Kidney (tissue), 14 donors: ENCODE data around the gene SMOC1. TPM values are rescaled to one million over a fixed set of nuclear protein-coding genes. Genes with fewer than 3 reads are reported as not detected.

Experiments
- DNase-seq, 5 donors: peaks; one replicate each; pipeline ENCODE4 v3.0.0-alpha.2; 2013 to 2020
- FAIRE-seq: peaks from 2 replicates; lab custom pipeline; 2012; peaks lifted over from hg19 to GRCh38; lab: Jason Lieb, UNC
- H3K27ac ChIP-seq, 2 donors: one replicate each; pipeline ENCODE4 v1.7.0; 2013; ENCODE audit warnings: low read depth in 2 of 2, low read length in 2 of 2, inconsistent platforms in 1 of 2
- H3K27me3 ChIP-seq: one replicate; pipeline ENCODE4 v1.7.1; 2013; ENCODE audit warnings: low read length, inconsistent platforms; ENCODE audit not compliant: control insufficient read depth, insufficient read depth
- H3K36me3 ChIP-seq, 3 donors: one replicate each; pipeline versions ENCODE4 v1.7.0 to v1.7.1; 2013; ENCODE audit warnings: low read length in 3 of 3, control low read depth in 1 of 3, inconsistent platforms in 1 of 3; ENCODE audit not compliant: insufficient read depth in 3 of 3, control insufficient read depth in 2 of 3
- H3K4me1 ChIP-seq, 3 donors: one replicate each; pipeline versions ENCODE4 v1.7.0 to v1.7.1; 2013; ENCODE audit warnings: low read length in 3 of 3, inconsistent platforms in 1 of 3, low read depth in 1 of 3; ENCODE audit not compliant: control insufficient read depth in 2 of 3, insufficient read depth in 2 of 3
- H3K4me3 ChIP-seq, 3 donors: one replicate each; pipeline versions ENCODE4 v1.7.0 to v1.8.1; 2013; ENCODE audit warnings: low read length in 3 of 3, control low read depth in 1 of 3, inconsistent platforms in 1 of 3
- H3K9ac ChIP-seq, 3 donors: one replicate each; pipeline versions ENCODE4 v1.7.0 to v1.7.1; 2013; ENCODE audit warnings: low read length in 3 of 3, control low read depth in 1 of 3, inconsistent platforms in 1 of 3
- H3K9me3 ChIP-seq, 3 donors: one replicate each; pipeline versions ENCODE4 v1.7.0 to v1.7.1; 2013; ENCODE audit warnings: low read length in 3 of 3, control low read depth in 1 of 3, inconsistent platforms in 1 of 3; ENCODE audit not compliant: control insufficient read depth in 2 of 3, insufficient read depth in 1 of 3
- intact Hi-C: fragments of 100-400 bp; cut with DNase I; formaldehyde crosslinking; loops from one replicate; pipeline ENCODE4 v1.11.1; 2022
- polyA plus RNA-seq: library from polyadenylated mRNA; stranded (reverse); fragments of 350-450 nt; fragmentation: Illumina TruSeq; extraction: RNeasy Lipid Tissue Mini Kit (QIAGEN cat#74804); gene quantifications from one replicate; pipeline ENCODE4 v1.2.3, GENCODE V29; 2014; ENCODE audit warnings: low read depth, low replicate concordance; ENCODE audit not compliant: insufficient read depth
- total RNA-seq: library from RNA; stranded (reverse); fragmentation: NEBNext Ultra II Directional; extraction: Animal tissue kit (Norgen Biotek cat#: 25700); gene quantifications from one replicate; pipeline ENCODE4 v1.2.1, GENCODE V29; 2021
- TF ChIP-seq, protein P1 (sequence below): IDR thresholded peaks from 3 replicates; pipeline ENCODE4 v1.5.1; 2012; ENCODE audit warnings: mild to moderate bottlenecking, moderate library complexity, borderline replicate concordance; ENCODE audit not compliant: insufficient read depth; ENCODE audit errors: extremely low read depth
- donor health status: control.
- donor health status: control.
- donor health status: control.
- donor health status: control.
- donor health status: control.
- donor health status: DM: yes; HTN: yes; CAD: no.
- donor health status: Normal renal cell carcinoma (clear cell type).

SMOC1 gene
- total and polyA plus RNA-seq, 2 donors from 2014 or later = 1.2 to 2.8 TPM

GRCh38 chr14:69999261-69999674 lies 120.1 kb downstream of the SMOC1 start:
- no peaks in the 10 kb centered on the region for H3K9me3 ChIP-seq
- H3K4me3 ChIP-seq = no peak overlapping the region
- intact Hi-C loops = no loop called here
- FAIRE-seq (no peak), DNase-seq (peak in 1 of 5 donors; percentile 82)
- no peak overlapping the region for H3K27ac ChIP-seq
- TF ChIP-seq, protein P1, sequence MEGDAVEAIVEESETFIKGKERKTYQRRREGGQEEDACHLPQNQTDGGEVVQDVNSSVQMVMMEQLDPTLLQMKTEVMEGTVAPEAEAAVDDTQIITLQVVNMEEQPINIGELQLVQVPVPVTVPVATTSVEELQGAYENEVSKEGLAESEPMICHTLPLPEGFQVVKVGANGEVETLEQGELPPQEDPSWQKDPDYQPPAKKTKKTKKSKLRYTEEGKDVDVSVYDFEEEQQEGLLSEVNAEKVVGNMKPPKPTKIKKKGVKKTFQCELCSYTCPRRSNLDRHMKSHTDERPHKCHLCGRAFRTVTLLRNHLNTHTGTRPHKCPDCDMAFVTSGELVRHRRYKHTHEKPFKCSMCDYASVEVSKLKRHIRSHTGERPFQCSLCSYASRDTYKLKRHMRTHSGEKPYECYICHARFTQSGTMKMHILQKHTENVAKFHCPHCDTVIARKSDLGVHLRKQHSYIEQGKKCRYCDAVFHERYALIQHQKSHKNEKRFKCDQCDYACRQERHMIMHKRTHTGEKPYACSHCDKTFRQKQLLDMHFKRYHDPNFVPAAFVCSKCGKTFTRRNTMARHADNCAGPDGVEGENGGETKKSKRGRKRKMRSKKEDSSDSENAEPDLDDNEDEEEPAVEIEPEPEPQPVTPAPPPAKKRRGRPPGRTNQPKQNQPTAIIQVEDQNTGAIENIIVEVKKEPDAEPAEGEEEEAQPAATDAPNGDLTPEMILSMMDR = no peak
- no peak overlapping the region for H3K9ac ChIP-seq
- no peaks in the 10 kb centered on the region for H3K27me3 ChIP-seq
- H3K4me1 ChIP-seq = peaks cover 0 to 2% (median 0%) of the 10 kb centered on the region in 3 donors
- no peaks in the 10 kb centered on the region for H3K36me3 ChIP-seq

- TF ChIP-seq, protein P1 = no peak
- no peaks in the 10 kb centered on the region for H3K27me3 ChIP-seq
- no peak overlapping the region for H3K9ac ChIP-seq
- DNase-seq = no peak
- intact Hi-C loops = no loop called here
- H3K9me3 ChIP-seq = no peaks in the 10 kb centered on the region
- no peak overlapping the region for H3K27ac ChIP-seq
- no peak for FAIRE-seq
- H3K4me3 ChIP-seq = no peak overlapping the region
- peaks cover 0 to 2% (median 0%) of the 10 kb centered on the region in 3 donors for H3K4me1 ChIP-seq
- H3K36me3 ChIP-seq = no peaks in the 10 kb centered on the region
Observed at GRCh38 chr14:70000601-70001000, 121.4 kb downstream of the SMOC1 start.

DNA sequence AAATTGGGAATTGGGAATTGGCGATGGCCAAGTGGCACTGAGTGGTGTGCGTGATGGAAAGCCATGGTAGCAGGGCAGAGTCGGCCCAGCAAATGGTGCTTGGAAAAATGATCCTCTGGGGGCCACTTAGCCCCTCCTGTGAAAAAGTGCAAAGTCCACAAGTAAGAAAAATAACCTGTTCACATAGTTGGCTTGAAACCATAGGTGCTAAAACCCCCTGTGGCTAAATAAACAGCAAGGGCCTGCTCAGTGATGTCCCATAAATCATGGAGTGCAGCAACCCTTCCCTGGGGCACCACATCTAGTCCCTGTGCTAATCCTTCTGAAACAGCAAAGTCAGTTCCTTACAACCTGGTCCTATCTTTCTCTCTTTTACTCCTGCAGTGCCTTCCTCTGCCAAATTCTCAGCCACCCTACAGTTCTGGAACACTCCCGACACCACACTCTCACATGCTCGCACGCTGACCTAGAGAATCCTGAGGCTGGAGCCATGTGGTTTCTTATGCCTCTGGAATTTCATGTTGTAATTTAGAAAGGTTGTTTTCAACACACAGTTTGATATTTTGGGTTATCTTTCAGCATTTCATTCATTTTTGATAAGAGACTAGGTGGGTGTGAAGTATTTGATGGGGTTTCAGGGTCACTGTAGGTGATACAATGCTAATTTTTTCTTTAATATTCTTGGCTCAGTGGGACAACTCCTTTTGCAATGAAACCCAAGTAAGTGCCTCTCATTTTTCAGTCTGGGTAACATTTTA lies 123.6 kb downstream of the SMOC1 start:
- FAIRE-seq (no peak), DNase-seq (peak in 2 of 5 donors; percentile 31 to 49)
- intact Hi-C loops = no loop called here
- no peak overlapping the region for H3K27ac ChIP-seq
- H3K9ac ChIP-seq = no peak overlapping the region
- H3K4me1 ChIP-seq = peaks cover 0 to 2% (median 0%) of the 10 kb centered on the region in 3 donors
- H3K36me3 ChIP-seq = no peaks in the 10 kb centered on the region
- no peaks in the 10 kb centered on the region for H3K9me3 ChIP-seq
- TF ChIP-seq, protein P1 = no peak
- no peaks in the 10 kb centered on the region for H3K27me3 ChIP-seq
- no peak overlapping the region for H3K4me3 ChIP-seq
